ENCODE data around the gene ROM1.
A peak's percentile ranks its signal among the peaks of the same experiment; 100 is the strongest.

The ROM1 gene

GRCh38 chr11:62588966-62589637, 24.0 kb upstream of the ROM1 start:
- no peak for DNase-seq

GRCh38 chr11:62591448-62592145, 21.5 kb upstream of the ROM1 start, which contains the start of gene TUT1:
Gene TUT1 (minus strand): TSS chr11:62591523. CDS start chr11:62591485, 38 bp downstream.
- DNase-seq = peak; percentile 99

- DNase-seq = no peak
These were observed 20.8 kb upstream of the ROM1 start for GRCh38 chr11:62592146-62592815.

GRCh38 chr11:62592989-62593421, 20.1 kb upstream of the ROM1 start:
- DNase-seq = no peak

GRCh38 chr11:62593434-62594044, 19.5 kb upstream of the ROM1 start:
- DNase-seq = peak; percentile 63

GRCh38 chr11:62595124-62595523, 17.9 kb upstream of the ROM1 start:
- DNase-seq = no peak

- peak; percentile 99 for DNase-seq
These were observed 13.9 kb upstream of the ROM1 start for GRCh38 chr11:62599069-62599696.

- DNase-seq = no peak
These were observed 13.2 kb upstream of the ROM1 start for GRCh38 chr11:62599901-62600300.

- no peak for DNase-seq
These were observed 12.5 kb upstream of the ROM1 start for GRCh38 chr11:62600367-62601121.

GRCh38 chr11:62601122-62601371, 12.0 kb upstream of the ROM1 start:
- DNase-seq = no peak

- DNase-seq = peak; percentile 98
These were observed 11.5 kb upstream of the ROM1 start, which contains the start of gene MTA2 for GRCh38 chr11:62601372-62602140. Gene MTA2 (minus strand): TSS chr11:62601865. CDS start chr11:62601450, 415 bp downstream.

GRCh38 chr11:62602141-62603071, 10.7 kb upstream of the ROM1 start:
- DNase-seq = peak; percentile 54

GRCh38 chr11:62603072-62603408, 10.0 kb upstream of the ROM1 start:
- no peak for DNase-seq

GRCh38 chr11:62603776-62604299, 9.2 kb upstream of the ROM1 start:
- no peak for DNase-seq

GRCh38 chr11:62604460-62605120, 8.5 kb upstream of the ROM1 start:
- no peak for DNase-seq

- DNase-seq = no peak
These were observed 7.6 kb upstream of the ROM1 start for GRCh38 chr11:62605467-62605866.

- DNase-seq = no peak
These were observed 7.2 kb upstream of the ROM1 start for GRCh38 chr11:62605902-62606301.

GRCh38 chr11:62607714-62608113, 5.3 kb upstream of the ROM1 start:
- DNase-seq = no peak

- DNase-seq = no peak
These were observed 4.3 kb upstream of the ROM1 start for GRCh38 chr11:62608776-62609175.

- DNase-seq = no peak
These were observed 2.7 kb upstream of the ROM1 start for GRCh38 chr11:62610403-62610802.

All from NCI-H1436 (cell line).